ENCODE data around the gene GATA1. TPM values are rescaled to one million over a fixed set of nuclear protein-coding genes. Genes with fewer than 3 reads are reported as not detected.

The GATA1 gene
- polyA plus RNA-seq, 1 of the 3 experiments (the other 2 are of a cell fraction), result not detected

- Histone ChIP-seq H3K36me3 (replicated peaks in 1 of 2; ENCODE audit: control insufficient read depth in 1 of 2, insufficient read depth in 2 of 2, low read length in 1 of 2) (no peaks in the 10 kb centered on the region), H3K27me3 (ENCODE audit: insufficient read depth) (peaks cover 31% of the 10 kb centered on the region; the same call in 1 of the 2 replicates), H3K4me1 (ENCODE audit: control insufficient read depth in 1 of 2, insufficient read depth in 2 of 2, low read depth in 1 of 2, low read length in 1 of 2) (no peaks in the 10 kb centered on the region), H3K79me2 (ENCODE audit: insufficient read depth) (no peaks in the 10 kb centered on the region), H3K9me3 (no peaks in the 10 kb centered on the region), H3K9me2 (no peaks in the 10 kb centered on the region), H3K4me2 (no peak overlapping the region), H3F3A (replicated peaks; ENCODE audit: insufficient read depth) (no peaks in the 10 kb centered on the region), H3K27ac (ENCODE audit: low read depth in 2 of 2, low read length in 1 of 2) (no peak overlapping the region), H3K9ac (no peak overlapping the region), H3K4me3 (ENCODE audit: low read depth in 2 of 2, low read length in 1 of 2) (no peak overlapping the region), H4K20me1 (ENCODE audit: insufficient read depth) (no peaks in the 10 kb centered on the region), H2AFZ (ENCODE audit: low read depth) (no peak overlapping the region)
- TF ChIP-seq EZH2phosphoT487 (IDR thresholded peaks at IDR 0.05; ENCODE audit: borderline replicate concordance, low read depth), result no peak
- CTCF ChIA-PET, result no interaction called here
- POLR2A ChIA-PET, result no interaction called here
- DNase-seq, result no peak
- WGBS (ENCODE audit: low lambda C conversion rate), result 15% methylated on average over 17 of the region's 17 CpGs
These were observed 1.4 kb downstream of the GATA1 start for GRCh38 chrX:48787505-48788443.

GRCh38 chrX:48789366-48790220 lies 3.2 kb downstream of the GATA1 start:
- no peak overlapping the region for H3K4me3 ChIP-seq (ENCODE audit: low read depth in 2 of 2, low read length in 1 of 2)
- no peak overlapping the region for H2AFZ ChIP-seq (ENCODE audit: low read depth)
- no peak overlapping the region for H3K4me2 ChIP-seq
- no peaks in the 10 kb centered on the region for H3K79me2 ChIP-seq (ENCODE audit: insufficient read depth)
- H3K36me3 ChIP-seq (replicated peaks in 1 of 2; ENCODE audit: control insufficient read depth in 1 of 2, insufficient read depth in 2 of 2, low read length in 1 of 2), result no peaks in the 10 kb centered on the region
- ChIA-PET POLR2A (no interaction called here), CTCF (no interaction called here)
- 38% methylated on average over 7 of the region's 7 CpGs for WGBS (ENCODE audit: low lambda C conversion rate)
- TF ChIP-seq CHD2 (IDR thresholded peaks at IDR 0.05; ENCODE audit: low read length, partially characterized antibody) (no peak), ELF1 (IDR thresholded peaks at IDR 0.05) (no peak), JUND (IDR thresholded peaks at IDR 0.05) (no peak), MAX (IDR thresholded peaks at IDR 0.05; ENCODE audit: low read depth) (no peak), POLR2AphosphoS5 (IDR thresholded peaks at IDR 0.05; ENCODE audit: low read depth, low read length) (no peak), NRF1 (IDR thresholded peaks at IDR 0.05; ENCODE audit: low read depth, low read length) (no peak), PBX3 (IDR thresholded peaks at IDR 0.05) (no peak), SIN3A (IDR thresholded peaks at IDR 0.05; ENCODE audit: borderline replicate concordance, low read depth, low read length) (no peak)
- H3F3A ChIP-seq (replicated peaks; ENCODE audit: insufficient read depth), result no peaks in the 10 kb centered on the region
- no peaks in the 10 kb centered on the region for H3K9me3 ChIP-seq
- H3K9ac ChIP-seq, result no peak overlapping the region
- no peaks in the 10 kb centered on the region for H3K4me1 ChIP-seq (ENCODE audit: control insufficient read depth in 1 of 2, insufficient read depth in 2 of 2, low read depth in 1 of 2, low read length in 1 of 2)
- H3K27ac ChIP-seq (ENCODE audit: low read depth in 2 of 2, low read length in 1 of 2), result no peak overlapping the region
- H3K27me3 ChIP-seq (ENCODE audit: insufficient read depth), result peaks cover 31% of the 10 kb centered on the region; the same call in 1 of the 2 replicates
- no peaks in the 10 kb centered on the region for H4K20me1 ChIP-seq (ENCODE audit: insufficient read depth)
- no peak for DNase-seq
- H3K9me2 ChIP-seq, result no peaks in the 10 kb centered on the region
